Measurements from ENCODE around the gene PSTPIP2.

The PSTPIP2 gene

GRCh38 chr18:46070232-46070631, 1.8 kb downstream of the PSTPIP2 start:
- DNase-seq (ENCODE audit: low read depth): no peak
- TF ChIP-seq CTCF (IDR thresholded peaks at IDR 0.05; ENCODE audit: low read depth, low read length, missing control alignments): no peak
- no peak overlapping the region for H3K4me3 ChIP-seq (ENCODE audit: low read depth, low read length)

- TF ChIP-seq CTCF (IDR thresholded peaks at IDR 0.05; ENCODE audit: low read depth, low read length, missing control alignments): no peak
- no peak overlapping the region for H3K4me3 ChIP-seq (ENCODE audit: low read depth, low read length)
- no peak for DNase-seq (ENCODE audit: low read depth)
Observed at GRCh38 chr18:46069524-46069923, 2.5 kb downstream of the PSTPIP2 start.

- no peak for DNase-seq (ENCODE audit: low read depth)
- TF ChIP-seq CTCF (IDR thresholded peaks at IDR 0.05; ENCODE audit: low read depth, low read length, missing control alignments): no peak
- no peak overlapping the region for H3K4me3 ChIP-seq (ENCODE audit: low read depth, low read length)
Observed at GRCh38 chr18:46068763-46069162, 3.3 kb downstream of the PSTPIP2 start.

GRCh38 chr18:46067438-46068007, 4.5 kb downstream of the PSTPIP2 start:
- no peak for TF ChIP-seq CTCF (IDR thresholded peaks at IDR 0.05; ENCODE audit: low read depth, low read length, missing control alignments)
- peak; percentile 13 for DNase-seq (ENCODE audit: low read depth)
- H3K4me3 ChIP-seq (ENCODE audit: low read depth, low read length): no peak overlapping the region

- DNase-seq (ENCODE audit: low read depth): no peak
- no peak for TF ChIP-seq CTCF (IDR thresholded peaks at IDR 0.05; ENCODE audit: low read depth, low read length, missing control alignments)
- H3K4me3 ChIP-seq (ENCODE audit: low read depth, low read length): no peak overlapping the region
Observed at GRCh38 chr18:46062781-46063180, 9.3 kb downstream of the PSTPIP2 start.

GRCh38 chr18:46061796-46062195, 10.3 kb downstream of the PSTPIP2 start:
- no peak for DNase-seq (ENCODE audit: low read depth)
- no peak for TF ChIP-seq CTCF (IDR thresholded peaks at IDR 0.05; ENCODE audit: low read depth, low read length, missing control alignments)
- H3K4me3 ChIP-seq (ENCODE audit: low read depth, low read length): no peak overlapping the region

GRCh38 chr18:46061387-46061786, 10.7 kb downstream of the PSTPIP2 start:
- H3K4me3 ChIP-seq (ENCODE audit: low read depth, low read length): no peak overlapping the region
- no peak for TF ChIP-seq CTCF (IDR thresholded peaks at IDR 0.05; ENCODE audit: low read depth, low read length, missing control alignments)
- DNase-seq (ENCODE audit: low read depth): no peak

All from GM12864 (cell line).